ENCODE data around the gene DUSP22. TPM values are rescaled to one million over a fixed set of nuclear protein-coding genes. Genes with fewer than 3 reads are reported as not detected.
"Not testable (repeated sequence)": the region's sequence is repeated elsewhere in the genome, so short reads cannot be mapped to it uniquely, and the experiment has no call there.

The DUSP22 gene
- total RNA-seq = 19.6 and 25.3 TPM in 2 replicates

DNA sequence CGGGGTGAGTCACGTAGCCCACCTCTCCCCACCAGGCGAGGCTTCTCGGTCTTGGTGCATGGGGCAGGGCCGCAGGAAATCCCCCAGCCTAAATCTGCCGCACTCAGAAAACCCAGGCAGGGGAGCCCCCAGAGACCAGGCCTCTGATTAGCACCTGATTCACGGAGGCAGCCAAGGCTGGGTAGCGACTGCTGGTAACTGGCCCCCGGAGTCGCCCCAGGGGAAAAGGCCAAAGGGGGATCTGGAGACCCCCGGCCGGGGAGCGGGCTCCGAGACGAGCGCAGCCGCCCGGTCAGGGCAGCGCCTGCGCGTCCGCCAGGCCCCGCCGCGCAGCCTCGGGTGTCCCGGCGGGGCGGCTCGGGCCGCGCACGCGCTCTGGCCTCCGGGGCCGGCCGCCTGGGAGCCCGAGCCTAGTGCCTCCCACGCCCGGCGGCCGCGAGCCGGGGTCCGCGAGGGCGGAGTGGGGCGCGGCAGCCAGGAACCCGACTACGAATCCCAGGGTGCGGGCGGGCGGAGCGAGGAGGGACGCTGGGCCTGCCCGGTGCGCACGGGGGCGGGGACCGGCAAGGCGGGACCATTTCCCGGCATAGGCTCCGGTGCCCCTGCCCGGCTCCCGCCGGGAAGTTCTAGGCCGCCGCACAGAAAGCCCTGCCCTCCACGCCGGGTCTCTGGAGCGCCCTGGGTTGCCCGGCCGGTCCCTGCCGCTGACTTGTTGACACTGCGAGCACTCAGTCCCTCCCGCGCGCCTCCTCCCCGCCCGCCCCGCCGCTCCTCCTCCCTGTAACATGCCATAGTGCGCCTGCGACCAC lies at the start of gene DUSP22:
Gene DUSP22 (plus strand): TSS at position 791 of the 809 bp plus-strand sequence. CDS start 53 bp downstream, outside the sequence.
- DNase-seq (ENCODE audit: low read depth, low spot score) = peak; percentile 41

DNA sequence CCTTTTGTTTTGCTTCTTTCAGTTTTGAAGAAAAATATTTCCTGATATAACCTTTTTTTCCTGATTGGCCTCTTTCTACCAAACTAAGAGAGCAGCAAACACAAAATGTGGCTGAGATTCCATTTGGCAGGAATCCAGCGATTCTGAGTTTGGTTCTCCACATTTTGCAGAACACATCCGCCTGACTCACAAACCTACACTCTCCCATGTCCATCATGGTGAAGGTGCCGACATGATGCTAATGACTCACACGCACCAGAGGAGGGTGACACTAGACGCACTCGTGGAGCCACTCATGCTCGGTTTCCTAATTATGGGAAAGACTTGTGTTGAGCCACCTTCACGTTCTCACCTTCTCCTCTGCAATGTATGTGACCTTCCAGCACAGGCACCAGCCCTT lies 45.9 kb upstream of the DUSP22 start:
- no peak for DNase-seq (ENCODE audit: low read depth, low spot score)

- no peak for DNase-seq (ENCODE audit: low read depth, low spot score)
Observed at GRCh38 chr6:247351-247750, 44.9 kb upstream of the DUSP22 start.

DNA sequence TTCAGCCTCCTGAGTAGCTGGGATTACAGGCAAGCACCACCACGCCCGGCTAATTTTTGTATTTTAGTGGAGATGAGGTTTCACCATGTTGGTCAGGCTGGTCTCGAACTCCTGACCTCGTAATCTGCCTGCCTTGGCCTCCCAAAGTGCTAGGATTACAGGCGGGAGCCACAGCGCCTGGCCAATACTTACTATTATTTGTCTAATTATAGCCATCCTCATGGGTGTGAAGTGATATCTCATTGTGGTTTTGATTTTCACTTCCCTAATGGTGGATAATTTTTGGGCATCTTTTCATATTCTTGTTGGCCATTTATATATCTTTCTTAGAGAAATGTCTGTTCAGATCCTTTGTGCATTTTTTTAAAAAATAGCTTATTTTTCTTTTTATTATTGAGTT lies 44.2 kb upstream of the DUSP22 start:
- DNase-seq (ENCODE audit: low read depth, low spot score) = not testable (repeated sequence)

- no peak for DNase-seq (ENCODE audit: low read depth, low spot score)
Observed at GRCh38 chr6:250676-251075, 41.6 kb upstream of the DUSP22 start.

- no peak for DNase-seq (ENCODE audit: low read depth, low spot score)
Observed at GRCh38 chr6:251920-252319, 40.4 kb upstream of the DUSP22 start.

DNA sequence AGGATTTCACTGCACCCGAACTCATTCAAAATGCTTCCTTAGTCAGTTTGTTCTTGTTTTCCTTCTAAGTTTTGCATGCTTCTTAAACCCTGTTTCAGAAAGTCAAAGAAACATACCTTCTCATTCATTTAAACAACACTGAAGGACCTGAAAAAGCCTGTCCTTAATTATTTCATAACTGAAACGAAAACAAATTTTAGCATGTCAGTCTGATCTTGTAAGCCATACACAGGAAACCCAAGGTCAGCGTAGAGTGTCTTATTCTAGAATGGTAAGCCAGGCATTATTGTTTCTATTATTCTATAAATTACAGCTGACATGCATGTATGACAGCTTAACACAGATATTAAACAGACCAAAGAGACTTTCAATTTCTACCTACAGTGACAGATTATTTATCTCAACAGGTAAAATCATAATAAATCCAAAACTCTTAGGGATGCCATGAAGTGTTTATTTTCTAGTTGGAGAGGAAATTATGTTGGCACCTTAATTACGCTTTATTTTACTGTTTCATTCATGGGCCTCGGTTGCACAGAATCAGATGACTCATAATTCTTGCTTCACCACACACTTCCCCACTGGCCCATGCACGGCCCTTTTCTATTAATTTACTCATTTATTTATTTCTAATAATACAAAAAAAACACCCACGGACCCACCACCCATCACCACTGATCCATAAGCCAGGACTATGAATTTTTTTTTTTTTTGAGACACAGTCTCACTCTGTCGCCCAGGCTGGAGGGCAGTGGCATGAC lies 39.3 kb upstream of the DUSP22 start:
- no peak for DNase-seq (ENCODE audit: low read depth, low spot score)

DNA sequence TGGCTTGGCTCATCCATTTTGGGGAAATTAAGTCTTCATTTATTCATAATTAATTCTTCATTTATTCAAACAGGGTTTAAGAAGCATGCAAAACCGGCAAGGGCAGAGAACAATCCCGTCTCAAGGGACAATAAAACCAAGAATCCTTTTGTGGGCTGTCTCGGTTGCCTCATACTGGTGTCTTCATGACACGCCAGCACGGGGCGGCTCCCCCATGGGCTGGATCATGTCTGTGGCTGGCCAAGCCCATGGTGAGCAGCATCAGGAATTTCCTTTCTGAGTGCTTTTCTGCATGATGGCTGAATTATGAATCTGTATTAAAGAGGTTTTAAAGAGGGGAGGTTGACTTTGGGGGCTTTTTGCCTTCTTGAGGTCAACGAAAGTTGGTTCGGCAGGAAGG lies 38.3 kb upstream of the DUSP22 start:
- DNase-seq (ENCODE audit: low read depth, low spot score) = no peak

- no peak for DNase-seq (ENCODE audit: low read depth, low spot score)
Observed at GRCh38 chr6:255041-255750, 37.1 kb upstream of the DUSP22 start.

DNA sequence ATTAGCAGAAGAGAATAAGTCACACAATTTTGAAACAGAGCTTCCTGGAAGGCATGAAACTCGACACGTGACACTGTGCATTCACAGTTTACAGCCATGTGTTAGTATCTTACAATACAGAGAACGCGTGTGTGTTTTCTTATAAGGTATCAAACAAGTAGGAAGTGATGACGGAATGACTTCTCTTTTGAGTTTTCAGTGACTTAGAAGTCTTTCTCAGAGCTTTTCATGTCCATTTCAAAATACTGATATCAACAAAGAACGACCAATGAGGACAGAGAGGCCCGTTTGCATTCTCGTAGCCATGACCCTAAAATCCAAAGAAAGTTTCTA lies 36.6 kb upstream of the DUSP22 start:
- no peak for DNase-seq (ENCODE audit: low read depth, low spot score)

GRCh38 chr6:256169-256568 lies 36.1 kb upstream of the DUSP22 start:
- DNase-seq (ENCODE audit: low read depth, low spot score) = no peak

GRCh38 chr6:257031-257725 lies 35.1 kb upstream of the DUSP22 start:
- no peak for DNase-seq (ENCODE audit: low read depth, low spot score)

GRCh38 chr6:257774-258173 lies 34.5 kb upstream of the DUSP22 start:
- no peak for DNase-seq (ENCODE audit: low read depth, low spot score)

- DNase-seq (ENCODE audit: low read depth, low spot score) = no peak
Observed at GRCh38 chr6:259316-259715, 33.0 kb upstream of the DUSP22 start.

GRCh38 chr6:259901-260508 lies 32.3 kb upstream of the DUSP22 start:
- no peak for DNase-seq (ENCODE audit: low read depth, low spot score)

GRCh38 chr6:264626-265025 lies 27.7 kb upstream of the DUSP22 start:
- DNase-seq (ENCODE audit: low read depth, low spot score) = no peak

DNA sequence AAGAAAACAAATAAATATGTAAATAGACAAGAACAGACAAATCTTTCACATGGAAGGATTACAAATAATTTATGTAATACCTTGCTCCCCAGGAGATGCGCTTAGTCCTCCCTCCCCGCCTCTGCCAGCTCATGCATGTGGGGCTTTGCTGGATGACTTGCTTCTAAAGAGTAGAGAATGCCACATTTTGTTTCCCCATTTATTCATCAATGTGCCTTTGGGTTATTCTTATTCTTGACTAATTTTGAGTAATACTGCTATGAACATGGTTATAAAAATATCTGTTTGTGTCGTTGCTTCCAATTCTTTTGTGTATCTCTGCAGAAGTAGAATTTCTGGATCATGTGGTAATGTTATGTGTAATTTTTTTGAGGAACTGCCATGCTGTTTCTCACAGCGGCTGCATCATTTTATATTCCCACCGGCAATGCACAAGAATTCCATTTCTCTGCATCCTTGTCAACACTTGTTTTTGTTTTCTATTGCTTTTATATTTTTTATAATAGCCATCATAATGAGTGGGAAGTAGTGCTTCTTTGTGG lies 23.8 kb upstream of the DUSP22 start:
- no peak for DNase-seq (ENCODE audit: low read depth, low spot score)

GRCh38 chr6:273551-274058 lies 18.7 kb upstream of the DUSP22 start:
- DNase-seq (ENCODE audit: low read depth, low spot score) = no peak

DNA sequence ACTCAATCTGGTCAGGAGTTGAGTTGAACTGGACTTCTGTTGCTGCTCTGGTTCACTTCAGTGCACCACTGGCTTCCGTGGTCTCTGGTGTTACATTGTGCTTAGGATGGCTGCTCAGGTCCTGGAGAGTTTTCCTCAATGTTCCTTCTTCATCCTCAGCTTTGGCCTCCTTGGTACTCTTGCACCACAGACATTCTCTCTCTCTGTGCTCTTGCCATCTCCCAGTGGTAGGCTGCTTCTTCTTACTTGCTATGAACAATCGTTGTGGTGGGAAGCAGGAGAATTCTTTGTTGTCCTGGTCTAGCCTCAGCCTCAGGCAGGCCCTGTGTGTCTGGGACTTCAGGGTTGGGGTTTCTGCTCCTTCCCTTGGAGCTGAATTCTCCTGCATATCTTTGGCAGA lies 14.5 kb upstream of the DUSP22 start:
- no peak for DNase-seq (ENCODE audit: low read depth, low spot score)

DNA sequence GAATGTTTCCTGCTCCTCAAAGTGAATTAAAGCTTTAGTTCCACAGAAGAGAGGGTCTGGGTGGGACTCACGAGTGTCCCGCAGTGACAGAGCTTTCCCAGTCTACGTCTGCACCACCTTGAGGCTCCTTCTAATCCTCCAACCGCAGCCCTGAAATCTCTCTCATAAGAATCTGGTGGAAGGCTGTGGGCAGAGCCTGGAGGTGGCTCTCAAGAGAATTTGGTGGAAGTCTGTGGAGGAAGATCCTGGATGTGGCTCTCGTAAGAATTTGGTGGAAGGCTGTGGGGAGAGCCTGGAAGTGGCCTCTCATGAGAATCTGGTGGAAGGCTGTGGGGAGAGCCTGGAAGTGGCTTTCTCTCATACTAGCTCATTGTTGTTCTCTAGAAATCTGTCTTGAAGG lies 13.8 kb upstream of the DUSP22 start:
- DNase-seq (ENCODE audit: low read depth, low spot score) = no peak

All from pulmonary artery endothelial cell (primary cell).